GM12872 (cell line): ENCODE results near the gene NXPH4.

Source experiments
- CTCF ChIP-seq: IDR thresholded peaks from 3 replicates; pipeline ENCODE4 v1.5.1; 2011; ENCODE audit warnings: low read depth, mild to moderate bottlenecking, low read length, moderate library complexity; ENCODE audit not compliant: insufficient read depth

Gene NXPH4

GRCh38 chr12:57270966-57271470 is 54.4 kb downstream of the NXPH4 start:
- no peak for TF ChIP-seq CTCF

DNA sequence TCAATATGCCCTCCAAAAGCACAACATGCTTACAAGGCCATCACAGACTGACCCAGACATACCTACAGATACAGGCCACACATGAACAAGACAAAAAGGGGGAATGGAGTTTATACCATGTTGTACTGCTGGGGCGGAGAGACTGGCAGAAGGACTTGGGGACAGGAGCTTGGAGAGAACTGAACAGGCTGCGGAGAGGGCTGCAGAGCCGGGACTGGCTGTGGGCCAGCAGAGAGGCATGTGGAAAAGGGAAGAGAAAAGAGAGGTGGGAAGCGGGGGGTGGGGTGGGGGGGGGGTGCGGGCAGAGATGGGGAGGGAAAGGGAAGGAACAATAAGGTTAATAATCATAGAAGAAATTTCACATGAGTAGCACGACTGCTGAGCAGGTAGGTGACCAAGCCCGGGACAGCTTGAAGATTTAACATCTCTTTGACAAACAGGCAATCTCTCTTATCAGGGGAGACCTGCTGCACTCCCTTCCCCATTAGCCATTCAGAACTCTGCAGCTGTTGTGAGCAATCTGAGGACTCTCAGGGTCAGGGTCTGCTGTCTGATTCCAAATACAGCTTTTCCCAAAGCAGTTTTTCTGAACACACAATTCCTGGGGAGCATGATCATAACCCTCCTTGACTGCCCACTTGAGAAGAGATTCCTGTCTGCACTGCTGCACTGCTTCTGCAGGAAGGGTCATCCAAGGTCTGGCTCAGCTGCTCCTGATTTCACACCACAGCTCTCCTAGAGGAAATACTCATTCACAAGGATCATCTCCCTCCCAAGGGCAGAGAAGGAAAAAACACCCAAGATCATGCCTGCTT is 56.0 kb downstream of the NXPH4 start:
- TF ChIP-seq CTCF, result no peak

DNA sequence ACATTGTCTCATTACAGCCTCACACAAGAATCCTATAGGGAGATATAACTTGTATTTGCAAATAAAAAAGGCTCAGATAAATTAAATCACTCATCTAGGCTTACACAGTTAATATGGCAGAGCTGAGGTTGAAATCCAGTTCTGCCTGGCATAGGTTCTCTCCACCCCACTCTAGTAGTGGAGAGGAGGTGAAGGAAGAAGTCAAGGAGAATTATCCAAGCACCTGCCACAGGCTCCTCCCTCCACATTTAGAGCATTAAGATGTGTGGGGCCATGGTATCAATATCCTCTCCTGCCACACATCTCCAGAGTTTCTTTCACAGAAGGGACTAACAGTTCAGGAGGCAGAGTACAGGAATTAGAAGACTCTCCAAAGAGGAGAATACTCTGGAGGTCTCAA is 56.9 kb downstream of the NXPH4 start:
- no peak for TF ChIP-seq CTCF
